ENCODE measurements around the gene CMSS1.
A peak's percentile ranks its signal among the peaks of the same experiment; 100 is the strongest.
"Not testable (repeated sequence)": the region's sequence is repeated elsewhere in the genome, so short reads cannot be mapped to it uniquely, and the experiment has no call there.

Gene CMSS1

DNA sequence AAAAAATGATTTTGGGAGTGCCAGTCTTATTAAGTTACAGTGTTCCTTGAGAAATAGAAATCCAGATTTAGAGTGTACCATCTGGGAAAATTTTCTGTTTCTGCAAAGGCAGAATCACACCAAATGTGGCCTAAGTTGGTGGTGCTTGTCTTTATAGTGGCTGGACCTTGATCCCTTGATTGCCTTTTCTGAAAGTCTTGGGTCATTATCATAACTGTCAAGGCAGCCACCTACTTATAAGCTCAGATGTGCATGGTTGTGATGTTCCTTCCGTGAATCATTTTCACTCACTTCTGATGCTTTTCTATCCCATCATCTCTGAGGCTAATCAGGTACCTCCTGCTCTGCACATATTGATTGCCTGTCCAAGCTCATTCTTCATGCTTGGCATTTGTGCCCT is 20.1 kb downstream of the CMSS1 start:
- no peaks in the 10 kb centered on the region for H3K4me1 Mint-ChIP-seq (ENCODE audit: low read depth)
- H3K9me3 Mint-ChIP-seq, result no peaks in the 10 kb centered on the region
- H3K36me3 Mint-ChIP-seq (ENCODE audit: low read depth), result peaks cover 8% of the 10 kb centered on the region
- H3K27ac Mint-ChIP-seq, result no peak overlapping the region
- no peak overlapping the region for H3K4me3 Mint-ChIP-seq
- no peaks in the 10 kb centered on the region for H3K27me3 Mint-ChIP-seq

DNA sequence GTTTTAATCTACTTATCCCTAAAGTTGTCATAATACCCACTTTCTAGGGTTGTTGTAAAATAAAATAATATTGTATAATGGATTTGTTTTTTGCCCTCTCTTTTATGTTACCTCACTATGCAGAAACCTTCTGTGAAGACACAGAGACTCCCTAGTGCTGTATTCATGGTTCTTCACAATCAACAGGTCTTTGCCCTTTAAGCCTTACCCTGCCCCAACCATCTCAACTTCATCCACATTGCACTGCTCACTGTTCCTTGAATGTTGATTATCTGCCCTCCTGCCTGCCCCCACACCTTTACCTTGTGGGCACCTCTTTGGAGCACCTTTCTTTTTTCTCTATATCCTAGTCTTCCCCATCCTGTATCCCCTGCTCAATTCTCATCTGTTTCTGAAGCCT is 21.1 kb downstream of the CMSS1 start:
- no peaks in the 10 kb centered on the region for H3K4me1 Mint-ChIP-seq (ENCODE audit: low read depth)
- H3K27ac Mint-ChIP-seq, result no peak overlapping the region
- no peaks in the 10 kb centered on the region for H3K9me3 Mint-ChIP-seq
- peaks cover 8% of the 10 kb centered on the region for H3K36me3 Mint-ChIP-seq (ENCODE audit: low read depth)
- no peaks in the 10 kb centered on the region for H3K27me3 Mint-ChIP-seq
- H3K4me3 Mint-ChIP-seq, result no peak overlapping the region

DNA sequence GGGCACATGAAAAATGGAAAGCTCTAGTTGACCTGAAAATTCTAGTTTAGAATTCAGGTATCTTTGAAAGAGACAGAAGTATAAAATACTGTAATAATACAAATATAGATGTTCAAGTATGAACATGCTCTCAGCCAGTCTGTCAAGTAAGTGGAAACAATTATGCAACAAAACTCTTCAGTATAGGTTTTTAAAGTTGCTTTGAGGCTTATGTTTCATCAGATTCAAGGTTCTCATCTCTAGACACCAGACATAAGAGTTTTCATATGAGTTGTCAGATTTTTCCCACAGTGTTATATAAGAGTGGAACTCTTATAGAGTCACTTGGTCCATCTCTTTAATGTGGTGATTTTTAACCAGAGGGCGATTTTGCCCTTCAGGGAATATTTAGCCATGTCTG is 22.0 kb downstream of the CMSS1 start:
- peaks cover 8% of the 10 kb centered on the region for H3K36me3 Mint-ChIP-seq (ENCODE audit: low read depth)
- H3K27ac Mint-ChIP-seq, result no peak overlapping the region
- no peak overlapping the region for H3K4me3 Mint-ChIP-seq
- no peaks in the 10 kb centered on the region for H3K9me3 Mint-ChIP-seq
- peaks cover 7% of the 10 kb centered on the region for H3K4me1 Mint-ChIP-seq (ENCODE audit: low read depth)
- H3K27me3 Mint-ChIP-seq, result no peaks in the 10 kb centered on the region

DNA sequence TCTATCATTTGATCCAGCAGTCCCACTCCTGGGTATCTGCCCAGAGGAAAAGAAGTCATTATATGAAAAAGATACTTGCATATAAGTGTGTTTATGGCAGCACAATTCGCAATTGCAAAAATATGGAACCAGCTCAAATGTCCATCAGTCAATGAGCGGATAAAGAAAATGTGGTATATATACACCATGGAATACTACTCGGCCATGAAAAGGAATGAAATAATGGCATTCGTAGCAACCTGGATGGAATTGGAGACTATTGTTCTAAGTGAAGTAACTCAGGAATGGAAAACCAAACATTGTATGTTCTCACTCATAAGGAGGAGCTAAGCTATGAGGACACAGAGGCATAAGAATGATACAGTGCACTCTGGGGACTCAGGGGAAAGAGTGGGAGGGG is 24.3 kb downstream of the CMSS1 start:
- H3K9me3 Mint-ChIP-seq; H3K27ac Mint-ChIP-seq; H3K27me3 Mint-ChIP-seq; H3K36me3 Mint-ChIP-seq (ENCODE audit: low read depth); H3K4me3 Mint-ChIP-seq: not testable (repeated sequence)
- peaks cover 25% of the 10 kb centered on the region for H3K4me1 Mint-ChIP-seq (ENCODE audit: low read depth)

DNA sequence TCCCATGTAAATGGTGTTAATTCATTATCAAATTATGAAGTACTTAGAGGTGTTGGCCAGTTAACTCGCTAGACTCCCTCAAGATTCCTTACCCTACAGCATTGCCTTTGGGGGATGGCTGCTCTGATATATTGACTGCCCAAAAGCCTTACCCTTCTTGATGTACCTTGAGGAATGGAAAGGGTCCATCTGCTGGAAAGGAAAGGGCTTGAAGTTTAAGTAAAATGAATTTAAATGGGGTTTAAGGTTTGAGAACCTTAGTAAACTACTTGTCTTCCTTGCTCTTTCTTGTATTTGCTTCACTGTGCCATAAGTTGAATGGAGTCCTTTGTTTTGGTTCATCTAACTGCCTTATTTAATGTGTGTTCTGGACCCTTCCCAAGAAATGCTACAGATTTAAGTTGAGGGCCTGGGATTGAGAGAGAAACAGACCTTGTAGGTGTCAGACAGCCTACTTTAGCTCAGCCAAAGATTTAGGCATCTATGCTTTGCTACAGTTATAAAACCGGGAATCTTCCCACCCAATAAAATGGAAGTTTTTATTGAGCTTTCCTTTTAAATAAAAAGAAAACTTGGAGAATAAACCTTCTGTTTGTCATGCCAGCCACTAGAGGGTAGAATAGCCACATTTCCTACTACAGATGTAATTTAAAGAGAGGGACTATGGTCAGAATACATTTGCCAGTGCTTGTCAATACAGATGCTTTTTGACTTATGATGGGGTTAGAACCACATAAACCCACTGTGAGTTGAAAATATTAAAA is 25.3 kb downstream of the CMSS1 start:
- peaks cover 8% of the 10 kb centered on the region for H3K36me3 Mint-ChIP-seq (ENCODE audit: low read depth)
- no peak overlapping the region for H3K4me3 Mint-ChIP-seq
- H3K9me3 Mint-ChIP-seq, result no peaks in the 10 kb centered on the region
- no peak overlapping the region for H3K27ac Mint-ChIP-seq
- H3K4me1 Mint-ChIP-seq (ENCODE audit: low read depth), result peaks cover 26% of the 10 kb centered on the region
- no peaks in the 10 kb centered on the region for H3K27me3 Mint-ChIP-seq

DNA sequence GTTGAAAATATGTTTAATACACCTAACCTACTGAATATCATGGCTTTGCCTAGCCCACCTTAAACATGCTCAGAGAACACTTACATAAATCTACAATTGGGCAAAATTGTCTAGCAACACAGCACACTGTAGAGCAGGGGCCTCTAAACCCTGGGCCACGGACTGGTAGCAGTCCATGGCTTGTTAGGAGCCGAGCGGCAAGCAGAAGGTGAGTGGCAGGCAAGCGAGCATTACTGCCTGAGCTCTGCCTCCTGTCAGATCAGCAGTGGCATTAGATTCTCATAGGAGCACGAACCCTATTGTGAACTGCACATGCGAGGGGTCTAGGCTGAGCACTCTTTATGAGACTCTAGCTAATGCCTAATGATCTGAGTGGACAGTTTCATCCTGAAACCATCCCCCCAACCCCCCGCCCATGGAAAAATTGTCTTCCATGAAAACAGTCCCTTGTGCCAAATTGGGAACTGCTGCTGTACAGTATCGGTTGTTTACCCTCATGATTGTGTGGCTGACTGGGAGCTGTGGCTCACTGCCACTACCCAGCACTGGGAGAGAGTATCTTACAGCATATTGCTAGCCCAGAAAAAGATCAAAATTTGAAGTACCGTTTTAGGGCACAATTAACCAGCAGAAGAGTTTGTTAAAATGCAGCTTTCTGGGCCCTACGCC is 26.1 kb downstream of the CMSS1 start:
- Mint-ChIP-seq H3K36me3 (ENCODE audit: low read depth) (peaks cover 8% of the 10 kb centered on the region), H3K4me3 (no peak overlapping the region), H3K27me3 (no peaks in the 10 kb centered on the region), H3K27ac (no peak overlapping the region), H3K4me1 (ENCODE audit: low read depth) (peaks cover 34% of the 10 kb centered on the region), H3K9me3 (no peaks in the 10 kb centered on the region)

DNA sequence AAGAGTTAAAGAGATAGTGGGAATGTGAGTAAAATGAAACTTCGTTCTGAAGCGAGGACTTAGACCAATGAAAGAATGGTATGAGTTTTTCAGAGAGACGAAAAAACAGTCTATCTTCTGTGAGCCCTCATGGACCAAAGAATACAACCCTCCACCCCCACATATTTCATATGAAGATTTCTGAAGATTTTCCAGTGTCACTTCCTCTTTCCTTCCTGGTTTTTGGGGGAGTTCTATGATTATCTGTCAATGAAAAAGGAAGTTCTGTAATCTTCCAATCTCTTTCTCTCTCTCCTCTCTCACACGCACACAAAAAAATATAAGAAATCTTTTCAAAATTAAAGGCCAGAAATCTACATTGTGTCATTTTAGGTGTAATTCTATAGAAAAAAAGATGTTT is 27.7 kb downstream of the CMSS1 start:
- H3K4me1 Mint-ChIP-seq (ENCODE audit: low read depth), result peaks cover 34% of the 10 kb centered on the region
- H3K27ac Mint-ChIP-seq, result no peak overlapping the region
- peaks cover 4% of the 10 kb centered on the region for H3K36me3 Mint-ChIP-seq (ENCODE audit: low read depth)
- no peaks in the 10 kb centered on the region for H3K27me3 Mint-ChIP-seq
- no peaks in the 10 kb centered on the region for H3K9me3 Mint-ChIP-seq
- H3K4me3 Mint-ChIP-seq, result no peak overlapping the region

DNA sequence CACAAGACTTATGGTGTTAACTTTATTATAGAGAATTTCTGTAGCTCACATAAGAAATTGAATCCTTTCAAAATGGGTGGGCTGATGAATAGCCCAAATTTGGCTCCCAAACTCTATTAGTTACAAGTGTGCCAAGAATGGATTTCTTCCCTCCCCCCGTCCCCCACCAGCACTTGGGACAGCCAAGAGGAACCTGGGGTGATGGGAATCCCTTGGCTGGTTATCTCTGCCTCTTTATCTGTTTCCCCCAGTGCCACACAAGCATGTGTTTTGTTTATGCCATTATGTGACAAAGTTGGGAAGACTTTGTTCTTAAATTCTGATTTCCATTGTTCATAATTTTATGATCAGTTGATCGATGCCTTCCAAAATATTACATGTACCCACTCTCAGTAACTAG is 28.3 kb downstream of the CMSS1 start:
- H3K36me3 Mint-ChIP-seq (ENCODE audit: low read depth), result peaks cover 2% of the 10 kb centered on the region
- H3K27me3 Mint-ChIP-seq, result no peaks in the 10 kb centered on the region
- no peak overlapping the region for H3K4me3 Mint-ChIP-seq
- peaks cover 34% of the 10 kb centered on the region for H3K4me1 Mint-ChIP-seq (ENCODE audit: low read depth)
- no peaks in the 10 kb centered on the region for H3K9me3 Mint-ChIP-seq
- H3K27ac Mint-ChIP-seq, result peak overlapping the region; percentile 42

DNA sequence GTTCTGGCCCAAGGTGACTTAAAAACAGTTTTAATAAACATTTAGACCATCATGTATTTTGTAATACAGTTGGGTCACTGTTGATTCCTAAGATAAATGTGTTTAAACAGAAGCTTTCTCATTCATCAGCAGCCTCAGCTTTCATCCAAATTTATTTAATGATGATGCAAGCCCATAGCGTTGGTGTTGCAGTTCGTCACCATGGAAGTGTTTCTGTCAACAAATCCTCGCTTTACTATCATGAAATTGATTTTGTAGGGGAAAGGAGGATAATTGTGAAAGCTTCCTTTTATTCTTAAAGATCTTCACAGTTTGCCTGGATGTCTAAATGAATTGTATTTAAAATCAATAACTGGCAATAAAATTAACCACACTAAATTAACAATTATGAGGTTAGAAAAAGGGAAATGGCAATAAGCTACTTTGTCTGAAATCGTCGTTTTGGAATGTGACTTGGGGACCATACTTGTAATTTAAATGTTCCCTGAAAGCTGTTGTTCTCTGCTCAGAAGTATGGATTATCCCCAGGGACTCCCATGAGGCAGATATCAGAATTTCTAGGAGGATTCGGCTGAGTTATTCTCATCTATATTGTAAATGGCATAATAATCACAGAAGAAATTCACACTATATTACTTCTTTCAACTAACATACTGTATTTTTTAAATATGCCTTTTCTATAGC is 29.0 kb downstream of the CMSS1 start:
- Mint-ChIP-seq H3K36me3 (ENCODE audit: low read depth) (no peaks in the 10 kb centered on the region), H3K9me3 (no peaks in the 10 kb centered on the region), H3K4me1 (ENCODE audit: low read depth) (peaks cover 34% of the 10 kb centered on the region), H3K27me3 (no peaks in the 10 kb centered on the region), H3K27ac (peak overlapping the region; percentile 42), H3K4me3 (no peak overlapping the region)

DNA sequence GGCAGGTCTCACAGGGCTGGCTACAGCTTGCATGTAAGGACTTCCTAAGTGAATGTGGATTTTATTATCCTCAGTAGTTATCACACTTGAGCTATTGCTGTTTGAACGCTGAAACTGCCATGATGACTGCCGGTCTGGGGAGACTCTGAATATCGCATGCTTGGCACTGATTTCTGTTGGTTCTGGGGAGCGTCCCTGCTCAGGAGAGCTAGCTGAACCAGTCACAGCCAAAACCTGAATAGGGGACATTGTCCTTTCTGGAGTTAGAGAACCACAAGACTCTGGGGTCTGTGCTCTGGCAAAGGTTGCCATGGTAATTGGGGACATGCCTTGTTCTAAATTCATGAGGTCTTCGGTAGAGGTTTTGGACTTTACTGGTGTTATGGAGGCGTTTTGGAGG is 30.8 kb downstream of the CMSS1 start:
- Mint-ChIP-seq H3K4me1 (ENCODE audit: low read depth) (peaks cover 34% of the 10 kb centered on the region), H3K27ac (no peak overlapping the region), H3K27me3 (no peaks in the 10 kb centered on the region), H3K36me3 (ENCODE audit: low read depth) (no peaks in the 10 kb centered on the region), H3K4me3 (no peak overlapping the region), H3K9me3 (no peaks in the 10 kb centered on the region)

DNA sequence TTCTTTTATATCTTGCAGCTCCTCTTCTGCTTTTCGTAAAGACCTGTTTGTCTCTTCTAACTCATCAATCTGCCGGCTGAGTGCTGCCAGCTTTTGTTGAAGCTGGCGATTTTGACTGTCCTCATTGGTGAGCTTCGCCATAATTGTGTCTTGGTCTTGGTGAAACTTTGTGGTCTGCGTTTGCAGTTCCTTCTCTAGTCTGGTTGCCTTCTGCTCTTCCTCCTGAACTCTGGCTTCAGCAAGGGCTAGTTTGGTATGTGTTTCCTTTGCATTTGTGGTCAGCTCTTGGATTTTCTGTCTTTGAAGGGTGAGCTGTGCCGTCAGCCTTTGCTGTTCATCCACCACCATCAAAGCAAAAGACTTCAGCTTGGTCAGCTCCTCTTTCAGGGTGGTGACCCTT is 32.9 kb downstream of the CMSS1 start:
- Mint-ChIP-seq H3K4me3 (no peak overlapping the region), H3K4me1 (ENCODE audit: low read depth) (peaks cover 17% of the 10 kb centered on the region), H3K9me3 (no peaks in the 10 kb centered on the region), H3K36me3 (ENCODE audit: low read depth) (no peaks in the 10 kb centered on the region), H3K27me3 (no peaks in the 10 kb centered on the region), H3K27ac (no peak overlapping the region)

DNA sequence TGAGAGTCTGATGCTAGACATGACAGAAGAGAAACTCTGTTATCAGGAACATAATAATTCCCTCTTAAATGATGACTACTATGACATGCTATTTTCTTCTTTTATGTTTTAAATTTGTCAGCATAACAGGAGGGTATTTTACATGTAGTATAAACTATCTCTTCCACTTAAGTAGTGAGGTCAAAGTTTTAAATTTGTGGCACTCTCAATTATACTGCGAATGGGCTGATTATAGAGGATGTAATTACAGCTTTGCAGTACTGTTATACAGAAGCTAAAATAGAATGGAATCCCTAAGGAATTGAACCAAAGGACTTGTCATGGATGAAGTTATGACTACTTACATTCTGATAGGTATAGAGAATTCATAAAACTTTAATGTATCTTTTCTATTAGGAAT is 34.3 kb downstream of the CMSS1 start:
- Mint-ChIP-seq H3K9me3 (no peaks in the 10 kb centered on the region), H3K27ac (no peak overlapping the region), H3K27me3 (no peaks in the 10 kb centered on the region)

DNA sequence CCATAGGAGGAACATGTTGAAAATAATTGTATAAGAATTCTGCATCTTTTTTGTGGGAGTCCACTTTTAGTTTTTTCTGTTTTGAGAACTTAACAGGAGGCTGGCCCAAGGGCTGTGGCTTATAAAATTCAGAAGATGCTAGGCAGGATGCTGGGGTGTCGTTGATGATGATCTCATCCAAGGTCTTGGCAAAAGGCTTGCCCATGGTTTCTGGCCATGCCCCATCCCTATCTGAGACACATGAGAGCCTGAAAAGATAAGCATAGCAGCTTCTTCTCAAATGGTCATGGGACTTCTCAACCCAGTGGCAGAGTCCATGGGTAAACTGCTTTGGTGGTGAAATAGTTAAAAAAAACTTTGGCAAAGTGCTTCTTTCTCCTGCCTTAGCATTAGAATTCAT is 35.2 kb downstream of the CMSS1 start:
- Mint-ChIP-seq H3K4me3 (no peak overlapping the region), H3K4me1 (ENCODE audit: low read depth) (peaks cover 22% of the 10 kb centered on the region), H3K36me3 (ENCODE audit: low read depth) (peaks cover 4% of the 10 kb centered on the region)

More for the DNA sequence above, 34.3 kb downstream of the CMSS1 start:
- H3K4me3 Mint-ChIP-seq, result no peak overlapping the region
- H3K4me1 Mint-ChIP-seq (ENCODE audit: low read depth), result peaks cover 21% of the 10 kb centered on the region
- H3K36me3 Mint-ChIP-seq (ENCODE audit: low read depth), result peaks cover 4% of the 10 kb centered on the region

DNA sequence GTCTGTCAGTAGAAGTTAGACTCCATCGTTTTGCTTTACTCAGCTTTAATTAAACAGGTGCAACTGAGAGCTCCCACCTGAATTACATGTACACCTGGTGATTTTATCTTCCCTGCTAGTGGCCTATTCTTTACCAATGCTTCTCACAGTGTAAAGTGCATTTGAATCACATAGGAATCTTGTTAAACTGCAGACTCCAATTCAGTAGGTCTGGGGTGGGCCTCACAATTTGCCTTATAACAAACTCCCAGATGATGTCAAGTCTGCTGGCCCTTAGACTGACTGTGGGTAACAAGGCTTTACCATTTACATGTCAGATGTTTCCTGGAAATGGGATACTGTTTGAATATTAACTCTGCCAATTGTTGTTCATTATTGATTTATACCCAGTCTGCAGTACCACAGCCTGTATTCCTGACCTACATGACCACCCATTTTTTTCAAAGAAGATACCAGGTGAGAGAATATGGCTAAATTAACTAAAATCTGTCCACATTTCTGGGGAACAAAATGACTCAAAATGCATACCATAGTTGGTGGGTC is 37.2 kb downstream of the CMSS1 start:
- H3K27ac Mint-ChIP-seq, result no peak overlapping the region
- no peak overlapping the region for H3K4me3 Mint-ChIP-seq
- H3K36me3 Mint-ChIP-seq (ENCODE audit: low read depth), result peaks cover 4% of the 10 kb centered on the region
- peaks cover 13% of the 10 kb centered on the region for H3K4me1 Mint-ChIP-seq (ENCODE audit: low read depth)
- H3K27me3 Mint-ChIP-seq, result no peaks in the 10 kb centered on the region
- no peaks in the 10 kb centered on the region for H3K9me3 Mint-ChIP-seq

More for the DNA sequence above, 35.2 kb downstream of the CMSS1 start:
- Mint-ChIP-seq H3K27ac (no peak overlapping the region), H3K9me3 (no peaks in the 10 kb centered on the region), H3K27me3 (no peaks in the 10 kb centered on the region)

DNA sequence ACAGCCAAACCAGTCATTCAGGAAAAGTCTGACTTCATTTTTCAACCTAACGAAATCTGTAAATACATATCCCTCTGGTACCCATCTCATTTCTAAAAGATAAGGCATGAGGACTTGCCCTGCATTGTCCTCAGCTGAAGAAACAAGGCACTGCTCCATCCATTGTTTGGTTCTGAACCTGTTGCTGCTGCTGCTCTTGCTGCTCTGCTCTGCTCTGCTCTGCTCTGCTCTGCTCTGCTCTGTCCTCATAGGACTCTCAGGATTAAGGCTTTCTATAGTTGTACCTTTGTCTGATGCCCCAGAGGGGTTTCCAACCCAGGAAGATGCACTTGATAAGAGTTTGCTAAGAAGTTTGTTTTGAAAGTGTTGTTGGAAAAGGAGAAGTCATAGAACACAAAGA is 38.2 kb downstream of the CMSS1 start:
- Mint-ChIP-seq H3K27me3 (no peaks in the 10 kb centered on the region), H3K4me3 (no peak overlapping the region), H3K27ac (no peak overlapping the region), H3K4me1 (ENCODE audit: low read depth) (peaks cover 13% of the 10 kb centered on the region), H3K36me3 (ENCODE audit: low read depth) (peaks cover 4% of the 10 kb centered on the region), H3K9me3 (no peaks in the 10 kb centered on the region)
